Natural killer cell (primary cell): ENCODE measurements around the gene ESPNL. TPM values are rescaled to one million over a fixed set of nuclear protein-coding genes. Genes with fewer than 3 reads are reported as not detected.

Source experiments
- ATAC-seq, 3 donors: fragments of 150-1000 bp in 2 of 3; fragments of 200-7000 bp in 1 of 3; cut with Tn5 transposase; 1 replicate in 1 of 3; 2 replicates in 2 of 3; pipeline ENCODE4 v1.10.0; 2021; ENCODE audit warnings: mild to moderate bottlenecking in 2 of 3, moderate library complexity in 2 of 3
- DNase-seq, 2 donors: peaks; one replicate each; pipeline versions ENCODE4 v3.0.0 to v3.0.0-alpha.2; 2013 to 2021; ENCODE audit warnings: mixed read lengths in 1 of 2
- H3K27ac ChIP-seq: one replicate; pipeline ENCODE4 v1.5.1; 2013; ENCODE audit warnings: mild to moderate bottlenecking, low read length
- H3K27me3 ChIP-seq: one replicate; pipeline ENCODE4 v1.6.1; 2013; ENCODE audit warnings: low read length; ENCODE audit not compliant: control insufficient read depth, insufficient read depth
- H3K36me3 ChIP-seq: one replicate; pipeline ENCODE4 v1.6.1; 2013; ENCODE audit warnings: low read length; ENCODE audit not compliant: control insufficient read depth, insufficient read depth
- H3K4me1 ChIP-seq: one replicate; pipeline ENCODE4 v1.6.1; 2013; ENCODE audit warnings: low read length; ENCODE audit not compliant: control insufficient read depth, insufficient read depth
- H3K4me3 ChIP-seq: one replicate; pipeline ENCODE4 v1.5.1; 2013; ENCODE audit warnings: low read length
- H3K9me3 ChIP-seq: one replicate; pipeline ENCODE4 v1.6.1; 2013; ENCODE audit warnings: low read length; ENCODE audit not compliant: control insufficient read depth, insufficient read depth
- H3K27ac Mint-ChIP-seq, 2 donors: one replicate each; pipeline ENCODE4 v1.8.0; 2022; ENCODE audit warnings: mild to moderate bottlenecking in 2 of 2, mixed read lengths in 2 of 2, moderate library complexity in 1 of 2
- H3K27me3 Mint-ChIP-seq, 2 donors: one replicate each; pipeline ENCODE4 v1.8.0; 2022; ENCODE audit warnings: low read depth in 2 of 2, mixed read lengths in 2 of 2
- H3K36me3 Mint-ChIP-seq: one replicate; pipeline ENCODE4 v1.8.0; 2022; ENCODE audit warnings: mixed read lengths
- H3K4me1 Mint-ChIP-seq, 2 donors: one replicate each; pipeline ENCODE4 v1.8.0; 2022; ENCODE audit warnings: mixed read lengths in 2 of 2
- H3K4me3 Mint-ChIP-seq: one replicate; pipeline ENCODE4 v1.8.0; 2022; ENCODE audit warnings: mild to moderate bottlenecking, moderate library complexity, mixed read lengths
- H3K9me3 Mint-ChIP-seq, 2 donors: one replicate each; pipeline ENCODE4 v1.8.0; 2022; ENCODE audit warnings: mixed read lengths in 2 of 2
- WGBS: methylation state at CpG from one replicate; pipeline ENCODE4 v1.1.7; 2013; ENCODE audit warnings: missing lambda C conversion rate; ENCODE audit not compliant: insufficient coverage; 5-methylcytosine and 5-hydroxymethylcytosine counted together
- intact Hi-C: fragments of 100-400 bp; cut with micrococcal nuclease; formaldehyde crosslinking; loops from one replicate; pipeline ENCODE4 v1.14.2; 2022
- total RNA-seq, 4 donors: library from RNA; stranded (reverse); fragments of 120-200 nt in 1 of 4; gene quantifications; one replicate each; pipeline versions ENCODE4 v1.2.3 to v1.2.4, GENCODE V29; 2013 to 2022
- TF ChIP-seq, protein P1 (sequence below): fragments of 200-600 bp; IDR thresholded peaks from one replicate; pipeline ENCODE4 v1.8.0; 2022; ENCODE audit warnings: antibody characterized with exemption

Gene ESPNL
- total RNA-seq, 3 donors from 2014 or later (not counting 1 experiment from before 2014, with no cell fraction given), result not detected

GRCh38 chr2:238097988-238098871, 1.9 kb upstream of the ESPNL start:
- Histone ChIP-seq H3K4me3 (no peak overlapping the region), H3K36me3 (peaks cover 2% of the 10 kb centered on the region)
- WGBS, result 91% methylated on average over 34 of the region's 37 CpGs

GRCh38 chr2:238098901-238099713, 1.0 kb upstream of the ESPNL start:
- Mint-ChIP-seq H3K9me3 (no peaks in the 10 kb centered on the region), H3K27me3 (no peaks in the 10 kb centered on the region), H3K27ac (no peak overlapping the region), H3K4me3 (no peak overlapping the region), H3K36me3 (no peaks in the 10 kb centered on the region), H3K4me1 (no peaks in the 10 kb centered on the region)
- peaks cover 6% of the 10 kb centered on the region for H3K4me1 ChIP-seq
- H3K4me3 ChIP-seq, result no peak overlapping the region
- 59% methylated on average over 17 of the region's 17 CpGs for WGBS
- no peak overlapping the region for H3K27ac ChIP-seq
- TF ChIP-seq, protein P1, sequence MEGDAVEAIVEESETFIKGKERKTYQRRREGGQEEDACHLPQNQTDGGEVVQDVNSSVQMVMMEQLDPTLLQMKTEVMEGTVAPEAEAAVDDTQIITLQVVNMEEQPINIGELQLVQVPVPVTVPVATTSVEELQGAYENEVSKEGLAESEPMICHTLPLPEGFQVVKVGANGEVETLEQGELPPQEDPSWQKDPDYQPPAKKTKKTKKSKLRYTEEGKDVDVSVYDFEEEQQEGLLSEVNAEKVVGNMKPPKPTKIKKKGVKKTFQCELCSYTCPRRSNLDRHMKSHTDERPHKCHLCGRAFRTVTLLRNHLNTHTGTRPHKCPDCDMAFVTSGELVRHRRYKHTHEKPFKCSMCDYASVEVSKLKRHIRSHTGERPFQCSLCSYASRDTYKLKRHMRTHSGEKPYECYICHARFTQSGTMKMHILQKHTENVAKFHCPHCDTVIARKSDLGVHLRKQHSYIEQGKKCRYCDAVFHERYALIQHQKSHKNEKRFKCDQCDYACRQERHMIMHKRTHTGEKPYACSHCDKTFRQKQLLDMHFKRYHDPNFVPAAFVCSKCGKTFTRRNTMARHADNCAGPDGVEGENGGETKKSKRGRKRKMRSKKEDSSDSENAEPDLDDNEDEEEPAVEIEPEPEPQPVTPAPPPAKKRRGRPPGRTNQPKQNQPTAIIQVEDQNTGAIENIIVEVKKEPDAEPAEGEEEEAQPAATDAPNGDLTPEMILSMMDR, result no peak
- DNase-seq, result no peak
- no peak for ATAC-seq
- no peaks in the 10 kb centered on the region for H3K27me3 ChIP-seq
- intact Hi-C loops, result no loop called here
- no peaks in the 10 kb centered on the region for H3K9me3 ChIP-seq
- peaks cover 2% of the 10 kb centered on the region for H3K36me3 ChIP-seq

More at GRCh38 chr2:238097988-238098871, 1.9 kb upstream of the ESPNL start:
- ATAC-seq, result peak; percentile 73 to 85 (median 81)
- peak in 1 of 2 donors; percentile 33 for DNase-seq
- H3K27ac Mint-ChIP-seq, result no peak overlapping the region
- no peaks in the 10 kb centered on the region for H3K9me3 Mint-ChIP-seq
- no peak overlapping the region for H3K4me3 Mint-ChIP-seq
- no peaks in the 10 kb centered on the region for H3K4me1 Mint-ChIP-seq
- TF ChIP-seq, protein P1, result no peak
- no peaks in the 10 kb centered on the region for H3K9me3 ChIP-seq
- H3K27me3 ChIP-seq, result no peaks in the 10 kb centered on the region
- intact Hi-C loops, result no loop called here
- H3K36me3 Mint-ChIP-seq, result no peaks in the 10 kb centered on the region
- no peaks in the 10 kb centered on the region for H3K27me3 Mint-ChIP-seq
- peaks cover 6% of the 10 kb centered on the region for H3K4me1 ChIP-seq
- no peak overlapping the region for H3K27ac ChIP-seq

- DNase-seq (no peak), ATAC-seq (no peak)
- Mint-ChIP-seq H3K27ac (no peak overlapping the region), H3K4me1 (no peaks in the 10 kb centered on the region), H3K9me3 (no peaks in the 10 kb centered on the region), H3K27me3 (no peaks in the 10 kb centered on the region), H3K4me3 (no peak overlapping the region), H3K36me3 (no peaks in the 10 kb centered on the region)
- intact Hi-C loops, result no loop called here
- TF ChIP-seq, protein P1, result no peak
- peaks cover 2% of the 10 kb centered on the region for H3K36me3 ChIP-seq
- 91% methylated on average over 10 of the region's 10 CpGs for WGBS
- H3K27ac ChIP-seq, result no peak overlapping the region
- H3K4me1 ChIP-seq, result peaks cover 6% of the 10 kb centered on the region
- H3K4me3 ChIP-seq, result no peak overlapping the region
- no peaks in the 10 kb centered on the region for H3K27me3 ChIP-seq
- H3K9me3 ChIP-seq, result no peaks in the 10 kb centered on the region
These were observed 459 bp upstream of the ESPNL start for GRCh38 chr2:238099714-238100048.
